IMR-90 (cell line): ENCODE measurements around the gene TAGLN3. TPM values are rescaled to one million over a fixed set of nuclear protein-coding genes. Genes with fewer than 3 reads are reported as not detected.
A peak's percentile ranks its signal among the peaks of the same experiment; 100 is the strongest.

Source experiments
- ATAC-seq: fragments of 200-7000 bp; cut with Tn5 transposase; 2 replicates; pipeline ENCODE4 v1.9.1; 2020; ENCODE audit warnings: low read depth, mild to moderate bottlenecking, moderate library complexity
- BruUV-seq: library from RNA; stranded (reverse); fragments of 400-500 nt; replicated peaks from 2 replicates; lab custom pipeline; 2021; lab: Mats Ljungman, UMichigan
- CTCF ChIA-PET: fragments of 300-600 bp; formaldehyde crosslinking; extraction: SDS; loops from one replicate; lab custom pipeline; 2021; ENCODE audit warnings: antibody characterized with exemption; lab: Yijun Ruan, JAX
- POLR2A ChIA-PET: fragments of 300-600 bp; sonication (Branson Sonifier 250); formaldehyde crosslinking; loops from one replicate; lab custom pipeline; 2022; ENCODE audit warnings: antibody characterized with exemption; ENCODE audit not compliant: unreplicated experiment; lab: Charles Lee
- DNase-seq: peaks from one replicate; pipeline ENCODE4 v3.0.0; 2013
- H2AFZ ChIP-seq: replicated peaks from 2 replicates; pipeline ENCODE3; 2013; ENCODE audit warnings: low read length, mild to moderate bottlenecking; ENCODE audit not compliant: poor library complexity
- H2AK5ac ChIP-seq: 2 replicates; pipeline ENCODE4 v1.6.1; 2013; ENCODE audit warnings: low read depth, low read length, inconsistent platforms
- H2AK9ac ChIP-seq: replicated peaks from 2 replicates; pipeline ENCODE3; 2013; ENCODE audit warnings: mild to moderate bottlenecking, low read depth, low read length, moderate library complexity; ENCODE audit not compliant: poor library complexity
- H2BK120ac ChIP-seq: 2 replicates; pipeline ENCODE4 v1.6.1; 2013; ENCODE audit warnings: low read depth, low read length, inconsistent platforms
- H2BK15ac ChIP-seq: 3 replicates; pipeline ENCODE4 v1.6.1; 2013; ENCODE audit warnings: low read depth, low read length, inconsistent platforms
- H2BK20ac ChIP-seq: 2 replicates; pipeline ENCODE4 v1.6.1; 2013; ENCODE audit warnings: low read depth, mild to moderate bottlenecking, inconsistent platforms, low read length, moderate library complexity
- H2BK5ac ChIP-seq: 2 replicates; pipeline ENCODE4 v1.6.1; 2013; ENCODE audit warnings: mild to moderate bottlenecking, low read depth, low read length, inconsistent platforms; ENCODE audit not compliant: poor library complexity, severe bottlenecking
- H3K14ac ChIP-seq: replicated peaks from 2 replicates; pipeline ENCODE4 v1.6.1; 2013; ENCODE audit warnings: low read depth, low read length, inconsistent platforms
- H3K18ac ChIP-seq: 2 replicates; pipeline ENCODE4 v1.6.1; 2013; ENCODE audit warnings: low read depth, low read length, control low read depth
- H3K23ac ChIP-seq: 2 replicates; pipeline ENCODE4 v1.6.1; 2013; ENCODE audit warnings: low read depth, low read length, inconsistent platforms
- H3K27ac ChIP-seq: 2 replicates; pipeline ENCODE4 v1.5.1; 2013; ENCODE audit warnings: mild to moderate bottlenecking, control low read depth, low read length; ENCODE audit not compliant: insufficient read depth
- H3K27me3 ChIP-seq: 2 replicates; pipeline ENCODE4 v1.6.1; 2013; ENCODE audit warnings: low read length; ENCODE audit not compliant: control insufficient read depth, insufficient read depth
- H3K36me3 ChIP-seq: 2 replicates; pipeline ENCODE4 v1.6.1; 2013; ENCODE audit warnings: low read length, mixed read lengths; ENCODE audit not compliant: control insufficient read depth, insufficient read depth
- H3K4ac ChIP-seq: 2 replicates; pipeline ENCODE4 v1.6.1; 2013; ENCODE audit warnings: low read depth, low read length, inconsistent platforms
- H3K4me1 ChIP-seq: 2 replicates; pipeline ENCODE4 v1.6.1; 2013; ENCODE audit warnings: low read length, mixed read lengths; ENCODE audit not compliant: control insufficient read depth, insufficient read depth
- H3K4me2 ChIP-seq: 2 replicates; pipeline ENCODE4 v1.6.1; 2013; ENCODE audit warnings: low read depth, mild to moderate bottlenecking, control low read depth, low read length, moderate library complexity
- H3K4me3 ChIP-seq: 2 replicates; pipeline ENCODE4 v1.5.1; 2013; ENCODE audit warnings: low read depth, mild to moderate bottlenecking, control low read depth, low read length, moderate library complexity; ENCODE audit not compliant: insufficient read depth
- H3K56ac ChIP-seq: 2 replicates; pipeline ENCODE4 v1.6.1; 2013; ENCODE audit warnings: low read length, inconsistent platforms; ENCODE audit not compliant: insufficient read depth; ENCODE audit errors: extremely low read depth
- H3K79me1 ChIP-seq, 2 experiments: 2 replicates each; pipeline ENCODE4 v1.6.1; 2013; ENCODE audit warnings: low read length in 2 of 2, inconsistent platforms in 1 of 2, low read depth in 1 of 2
- H3K9ac ChIP-seq: 2 replicates; pipeline ENCODE4 v1.6.1; 2013; ENCODE audit warnings: low read depth, low read length, control low read depth
- H3K9me1 ChIP-seq: 2 replicates; pipeline ENCODE4 v1.6.1; 2013; ENCODE audit warnings: low read length, inconsistent platforms; ENCODE audit not compliant: insufficient read depth
- H3K9me3 ChIP-seq: 2 replicates; pipeline ENCODE4 v1.6.1; 2013; ENCODE audit warnings: low read length; ENCODE audit not compliant: control insufficient read depth, insufficient read depth
- H4K20me1 ChIP-seq: 2 replicates; pipeline ENCODE4 v1.6.1; 2013; ENCODE audit warnings: low read length, inconsistent platforms; ENCODE audit not compliant: insufficient read depth
- H4K5ac ChIP-seq: 2 replicates; pipeline ENCODE4 v1.6.1; 2013; ENCODE audit warnings: mild to moderate bottlenecking, low read depth, low read length, control low read depth
- H4K8ac ChIP-seq, 2 experiments: 2 replicates each; pipeline ENCODE4 v1.6.1; 2013; ENCODE audit warnings: low read depth in 2 of 2, low read length in 2 of 2, control low read depth in 1 of 2, inconsistent platforms in 1 of 2
- H4K91ac ChIP-seq: 2 replicates; pipeline ENCODE4 v1.6.1; 2013; ENCODE audit warnings: low read depth, low read length, inconsistent platforms; ENCODE audit not compliant: insufficient read depth
- MAZ ChIP-seq: IDR thresholded peaks from 2 replicates; pipeline ENCODE4 v1.6.1; 2012; ENCODE audit warnings: low read depth, mild to moderate bottlenecking, low read length, improper control_type of control experiment, moderate library complexity, borderline replicate concordance
- SMC3 ChIP-seq: fragments of 150-350 bp; IDR thresholded peaks from 2 replicates; pipeline ENCODE4 v1.6.1; 2016; ENCODE audit warnings: low read depth, mild to moderate bottlenecking, antibody characterized with exemption, low read length, moderate library complexity
- whole genome bisulfite sequencing, 2 experiments: methylation state at CpG; one replicate each; pipeline versions ENCODE4 v1.1.5 to v1.1.7; 2013; ENCODE audit warnings: missing lambda C conversion rate in 2 of 2; ENCODE audit not compliant: insufficient read length in 1 of 2; ENCODE audit errors: extremely low coverage in 2 of 2; 5-methylcytosine and 5-hydroxymethylcytosine counted together
- dilution Hi-C: fragments of 300-500 bp; cut with HindIII; formaldehyde crosslinking; loops from one replicate; pipeline ENCODE4 v1.14.3; 2018; ENCODE audit warnings: low sequenced_read_pairs; ENCODE audit not compliant: unreplicated experiment
- in situ Hi-C: fragments of 300-500 bp; cut with MboI; formaldehyde crosslinking; loops from 3 replicates; pipeline ENCODE4 v1.14.3; 2019; ENCODE audit warnings: low sequenced_read_pairs, inconsistent platforms, mixed read lengths
- intact Hi-C: fragments of 100-400 bp; cut with micrococcal nuclease; formaldehyde crosslinking; loops from 2 replicates; pipeline ENCODE4 v1.10.0; 2022
- polyA plus RNA-seq, 3 experiments: library from polyadenylated mRNA; depleted of rRNA; stranded (reverse); fragments of >200 nt; gene quantifications; 2 replicates each; pipeline ENCODE4 v1.2.3, GENCODE V29; 2012; ENCODE audit warnings: low replicate concordance in 1 of 3
- total RNA-seq: library from RNA; depleted of rRNA; stranded (reverse); fragments of >200 nt; gene quantifications from 2 replicates; pipeline ENCODE4 v1.2.3, GENCODE V29; 2012

TAGLN3 gene
- total and polyA plus RNA-seq, 2 of the 4 experiments (the other 2 are of a cell fraction) = 3.2 to 7.7 TPM

DNA sequence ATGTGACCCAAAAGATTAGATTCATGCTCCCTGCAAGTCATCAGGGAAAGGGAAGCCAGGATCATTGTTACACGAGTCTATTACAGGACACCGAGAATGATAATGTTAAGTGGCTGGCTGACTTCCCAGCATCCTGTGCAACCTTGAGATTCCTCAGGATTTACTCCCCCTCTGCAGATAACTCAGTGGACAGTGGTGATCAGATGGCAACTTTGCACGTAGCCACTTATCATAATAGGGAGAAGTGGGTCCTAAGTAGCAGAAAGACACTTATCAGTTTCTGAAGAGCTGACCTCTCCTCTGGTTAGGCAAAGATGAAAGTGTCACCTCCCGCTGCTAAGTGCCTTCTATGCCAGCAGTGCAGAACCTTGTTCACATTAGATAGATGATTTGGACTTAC lies 29.1 kb downstream of the TAGLN3 start:
- no peak overlapping the region for H4K5ac ChIP-seq
- no peak overlapping the region for H3K14ac ChIP-seq
- WGBS, 2 experiments = no CpG with 5 or more reads among the region's 4 CpGs
- no peak overlapping the region for H2BK5ac ChIP-seq
- H4K20me1 ChIP-seq = no peaks in the 10 kb centered on the region
- no peak overlapping the region for H3K4ac ChIP-seq
- no peak overlapping the region for H3K23ac ChIP-seq
- H3K9ac ChIP-seq = no peak overlapping the region
- H3K9me3 ChIP-seq = no peaks in the 10 kb centered on the region
- no peak overlapping the region for H2BK120ac ChIP-seq
- POLR2A ChIA-PET = no interaction called here
- ATAC-seq (no peak), DNase-seq (no peak)
- peak overlapping the region; percentile 37 for H2AFZ ChIP-seq
- H3K27me3 ChIP-seq = no peaks in the 10 kb centered on the region
- intact Hi-C loops (no loop called here), in situ Hi-C loops (no loop called here), dilution Hi-C loops (no loop called here)
- H3K9me1 ChIP-seq = no peaks in the 10 kb centered on the region
- CTCF ChIA-PET = interaction anchor here (0.5 to 0.7 kb wide), 2 partner anchors 16 to 156 kb away, joined by 3 read pairs; no protein-coding TSS in a partner anchor
- BruUV-seq = no TSS peak
- H3K18ac ChIP-seq = no peak overlapping the region
- H3K56ac ChIP-seq = no peak overlapping the region
- no peak overlapping the region for H2AK5ac ChIP-seq
- H3K4me1 ChIP-seq = no peaks in the 10 kb centered on the region
- no peaks in the 10 kb centered on the region for H3K36me3 ChIP-seq
- H2BK15ac ChIP-seq = no peak overlapping the region
- H3K4me2 ChIP-seq = no peak overlapping the region
- no peak overlapping the region for H3K4me3 ChIP-seq
- no peak overlapping the region for H3K27ac ChIP-seq
- H3K79me1 ChIP-seq = no peaks in the 10 kb centered on the region
- no peak for TF ChIP-seq MAZ
- no peak for TF ChIP-seq SMC3
- no peak overlapping the region for H2AK9ac ChIP-seq
- no peak overlapping the region for H2BK20ac ChIP-seq
- no peak overlapping the region for H4K91ac ChIP-seq
- H4K8ac ChIP-seq = no peak overlapping the region
